HepG2 (cell line): Measurements from ENCODE around the gene LRRC4C. TPM values are rescaled to one million over a fixed set of nuclear protein-coding genes. Genes with fewer than 3 reads are reported as not detected.
A peak's percentile ranks its signal among the peaks of the same experiment; 100 is the strongest.

Source experiments
- HOMEZ ChIP-seq: IDR thresholded peaks from 2 replicates; pipeline ENCODE4 v1.6.1; 2016; ENCODE audit warnings: low read depth
- KLF16 ChIP-seq, 2 experiments: sonication (generic) in 1 of 2; formaldehyde crosslinking in 1 of 2; IDR thresholded peaks; 2 replicates each; pipeline versions ENCODE4 v1.6.1 to v1.8.0; 2016 to 2023; ENCODE audit warnings: missing genetic modification reagents in 2 of 2, missing compliant biosample characterization in 1 of 2
- LBX2 ChIP-seq: sonication (generic); formaldehyde crosslinking; IDR thresholded peaks from 2 replicates; pipeline ENCODE4 v1.5.0; 2020; ENCODE audit warnings: missing genetic modification reagents, mild to moderate bottlenecking, borderline replicate concordance
- MYPOP ChIP-seq: sonication (generic); formaldehyde crosslinking; IDR thresholded peaks from 2 replicates; pipeline ENCODE4 v1.8.1; 2023; ENCODE audit warnings: mild to moderate bottlenecking, moderate library complexity, missing genetic modification reagents
- POGZ ChIP-seq: sonication (generic); formaldehyde crosslinking; IDR thresholded peaks from 2 replicates; pipeline ENCODE4 v1.4.0; 2020; ENCODE audit warnings: mild to moderate bottlenecking, missing genetic modification reagents
- RFXAP ChIP-seq: sonication (generic); formaldehyde crosslinking; IDR thresholded peaks from 2 replicates; pipeline ENCODE4 v1.4.0; 2020; ENCODE audit warnings: missing genetic modification reagents, borderline replicate concordance
- RXRB ChIP-seq: IDR thresholded peaks from 2 replicates; pipeline ENCODE4 v1.6.1; 2016; ENCODE audit warnings: borderline replicate concordance, missing genetic modification reagents, missing compliant biosample characterization
- SMC3 ChIP-seq: IDR thresholded peaks from 2 replicates; pipeline ENCODE4 v1.6.1; 2011; ENCODE audit warnings: low read length, improper control_type of control experiment
- TFAP4 ChIP-seq: sonication (generic); IDR thresholded peaks from 2 replicates; pipeline ENCODE4 v1.6.1; 2016; ENCODE audit warnings: low read depth, borderline replicate concordance
- UBTF ChIP-seq: sonication (generic); formaldehyde crosslinking; IDR thresholded peaks from 2 replicates; pipeline ENCODE4 v1.4.0; 2020; ENCODE audit warnings: mild to moderate bottlenecking, missing genetic modification reagents
- XRCC5 ChIP-seq: fragments of 200-400 bp; formaldehyde crosslinking; optimal IDR thresholded peaks from 2 replicates; pipeline ENCODE3; 2017; ENCODE audit warnings: mild to moderate bottlenecking, low read length
- ZBTB33 ChIP-seq: sonication (generic); formaldehyde crosslinking; IDR thresholded peaks from 2 replicates; pipeline ENCODE4 v1.4.0; 2020; ENCODE audit warnings: missing genetic modification reagents
- ZNF281 ChIP-seq: sonication (generic); formaldehyde crosslinking; IDR thresholded peaks from 2 replicates; pipeline ENCODE4 v1.4.0; 2020; ENCODE audit warnings: missing genetic modification reagents, borderline replicate concordance
- ZNF652 ChIP-seq: IDR thresholded peaks from 2 replicates; pipeline ENCODE4 v1.6.1; 2016; ENCODE audit warnings: low read depth, borderline replicate concordance
- polyA plus RNA-seq, 8 experiments: library from polyadenylated mRNA; depleted of rRNA in 3 of 8; stranded (reverse) in 7 of 8; unstranded in 1 of 8; fragments of >200 nt; fragmentation: Illumina TruSeq in 4 of 8; extraction: Trizol in 4 of 8; gene quantifications; 2 replicates each; pipeline versions ENCODE4 v1.2.1 to v1.2.3, GENCODE V29; 2011 to 2016; ENCODE audit warnings: low read depth in 4 of 8, missing spikeins in 1 of 8, mixed read lengths in 1 of 8; ENCODE audit not compliant: insufficient read depth in 1 of 8
- total RNA-seq, 5 experiments: library from RNA; depleted of rRNA; stranded (reverse); fragments of >200 nt; fragmentation: Illumina TruSeq; extraction: Trizol; gene quantifications; 2 replicates each; pipeline ENCODE4 v1.2.3, GENCODE V29; 2016; ENCODE audit warnings: low read depth in 1 of 5

Gene LRRC4C
- total and polyA plus RNA-seq, 2 of the 13 experiments (the other 11 are each of a cell fraction or from before 2014, with no cell fraction given), result not detected

- TF ChIP-seq ZNF281 (CRISPR knock-in tag) (0 out of 2 replicates have a peak, but pooled peaks have one; percentile 9), RFXAP (CRISPR knock-in tag) (no peak), SMC3 (peak; percentile 65), POGZ (CRISPR knock-in tag) (peak; percentile 50; the same call in 1 of the 2 replicates), XRCC5 (peak; percentile 50), UBTF (CRISPR knock-in tag) (no peak), ZNF652 (peak; percentile 87), TFAP4 (peak; percentile 42; the same call in 1 of the 2 replicates), LBX2 (CRISPR knock-in tag) (no peak), RXRB (CRISPR knock-in tag) (0 out of 2 replicates have a peak, but pooled peaks have one; percentile 16), ZBTB33 (CRISPR knock-in tag) (no peak), MYPOP (CRISPR knock-in tag) (peak; percentile 52; the same call in 1 of the 2 replicates), HOMEZ (CRISPR knock-in tag) (0 out of 2 replicates have a peak, but pooled peaks have one; percentile 29), KLF16 (CRISPR knock-in tag; IDR thresholded peaks at IDR 0.05) (0 out of 4 replicates have a peak, but pooled peaks of 1 of the 2 experiments have one; percentile 23)
Observed at GRCh38 chr11:40293655-40294348, 1165.7 kb downstream of the LRRC4C start (continued).
